Adrenal gland (tissue), 12 donors: Measurements from ENCODE around the gene BRF1. TPM values are rescaled to one million over a fixed set of nuclear protein-coding genes. Genes with fewer than 3 reads are reported as not detected.
A peak's percentile ranks its signal among the peaks of the same experiment; 100 is the strongest.

Source experiments
- DNase-seq, 7 donors: peaks; one replicate each; pipeline ENCODE4 v3.0.0-alpha.2; 2019 to 2020
- H3K27ac ChIP-seq, 5 donors: fragments of 200-600 bp; sonication (generic) in 4 of 5; 1 replicate in 3 of 5; 2 replicates in 2 of 5; pipeline versions ENCODE4 v1.5.1 to v1.8.0; 2016 to 2020; ENCODE audit warnings: mild to moderate bottlenecking in 1 of 5
- H3K27me3 ChIP-seq: fragments of 200-600 bp; 2 replicates; pipeline ENCODE4 v1.8.0; 2021
- H3K36me3 ChIP-seq, 2 donors: fragments of 200-600 bp; replicated peaks in 1 of 2; 1 replicate in 1 of 2; 2 replicates in 1 of 2; pipeline versions ENCODE4 v1.5.1 to v1.8.0; 2018 to 2022
- H3K4me1 ChIP-seq, 2 donors: fragments of 200-600 bp; replicated peaks in 1 of 2; 1 replicate in 1 of 2; 2 replicates in 1 of 2; pipeline versions ENCODE4 v1.5.1 to v1.8.0; 2018 to 2021
- H3K4me3 ChIP-seq, 4 donors: fragments of 200-600 bp; sonication (generic) in 3 of 4; one replicate each; pipeline ENCODE4 v1.5.1; 2016 to 2018
- H3K9me3 ChIP-seq, 3 donors: fragments of 200-600 bp; sonication (generic) in 1 of 3; replicated peaks in 1 of 3; 1 replicate in 2 of 3; 2 replicates in 1 of 3; pipeline versions ENCODE4 v1.5.1 to v1.8.0; 2016 to 2021
- CTCF ChIP-seq, 6 experiments: fragments of 450-650 bp in 4 of 6; fragments of 200-600 bp in 2 of 6; sonication (generic) in 1 of 6; IDR thresholded peaks; 1 replicate in 5 of 6; 2 replicates in 1 of 6; pipeline versions ENCODE4 v1.5.1 to v1.8.0; 2016 to 2021; ENCODE audit warnings: antibody characterized with exemption in 6 of 6, mild to moderate bottlenecking in 2 of 6, moderate library complexity in 1 of 6
- POLR2A ChIP-seq, 2 donors: fragments of 450-650 bp; IDR thresholded peaks; one replicate each; pipeline ENCODE4 v1.6.1; 2017; ENCODE audit warnings: antibody characterized with exemption in 2 of 2, mild to moderate bottlenecking in 2 of 2, moderate library complexity in 1 of 2
- WGBS, 4 donors: extraction: QIAGEN DNeasy Blood & Tissue Kit in 2 of 4; methylation state at CpG; one replicate each; pipeline versions ENCODE4 v1.1.5 to v1.1.7; 2013 to 2017; 5-methylcytosine and 5-hydroxymethylcytosine counted together
- intact Hi-C, 2 donors: fragments of 100-400 bp; cut with DNase I; formaldehyde crosslinking; loops; one replicate each; pipeline versions ENCODE4 v1.14.1 to v1.15.0; 2022 to 2023
- polyA plus RNA-seq, 3 donors: library from polyadenylated mRNA; stranded (reverse); fragments of 200-250 nt in 2 of 3; fragments of 350-450 nt in 1 of 3; fragmentation: Illumina TruSeq in 1 of 3; extraction: RNeasy Lipid Tissue Mini Kit (QIAGEN cat#74804) in 1 of 3; gene quantifications; one replicate each; pipeline ENCODE4 v1.2.3, GENCODE V29; 2013 to 2014
- total RNA-seq, 9 donors: library from RNA; depleted of rRNA in 4 of 9; stranded (reverse); fragments of >200 nt in 4 of 9; fragments of 120-200 nt in 1 of 9; fragmentation: NEBNext Ultra II Directional in 1 of 9; extraction: Animal tissue kit (Norgen Biotek cat#: 25700) in 1 of 9; gene quantifications; one replicate each; pipeline versions ENCODE4 v1.1.0 to v1.2.4, GENCODE V29; 2013 to 2023
- donor health status: healthy with polysubstance abuse.
- donor health status: Bipolar disorder and iron deficiency.
- donor health status: DM: yes; HTN: yes; CAD: no.
- donor health status: DM: no; HTN: no; CAD: no.
- donor health status: DM: no; HTN: no; CAD: no.
- donor health status: DM: yes; HTN: yes; CAD: no.

BRF1 gene
- total and polyA plus RNA-seq, 12 donors = 14.0 to 96.9 (median 37.5) TPM

- Histone ChIP-seq H3K27me3 (no peaks in the 10 kb centered on the region), H3K9me3 (no peaks in the 10 kb centered on the region), H3K27ac (peak overlapping the region in 4 of 5 donors; percentile 26 to 76 (median 44)), H3K4me3 (no peak overlapping the region), H3K36me3 (no peaks in the 10 kb centered on the region), H3K4me1 (peaks cover 27 to 38% of the 10 kb centered on the region in 2 donors)
- 86 to 95% (median 88%) methylated on average over 8 to 10 of the region's 10 CpGs for WGBS, 4 donors
- no peak for DNase-seq
- TF ChIP-seq CTCF (IDR thresholded peaks at IDR 0.05) (no peak), POLR2A (IDR thresholded peaks at IDR 0.05) (no peak)
- intact Hi-C loops = loop anchor here in 1 of 2 donors (5.0 kb wide), 1 partner anchor 36 kb away; no protein-coding TSS in a partner anchor
Observed at GRCh38 chr14:105316577-105316941, 15.8 kb upstream of the BRF1 start.

GRCh38 chr14:105315941-105316576 lies 15.3 kb upstream of the BRF1 start:
- no peak for TF ChIP-seq POLR2A (IDR thresholded peaks at IDR 0.05)
- TF ChIP-seq CTCF (IDR thresholded peaks at IDR 0.05) = no peak
- Histone ChIP-seq H3K4me1 (peaks cover 27 to 38% of the 10 kb centered on the region in 2 donors), H3K27ac (peak overlapping the region in 2 of 5 donors; percentile 52 to 84), H3K4me3 (peak overlapping the region in 1 of 4 donors; percentile 97), H3K9me3 (no peaks in the 10 kb centered on the region), H3K27me3 (no peaks in the 10 kb centered on the region), H3K36me3 (no peaks in the 10 kb centered on the region)
- intact Hi-C loops = loop anchor here in 1 of 2 donors (5.0 kb wide), 1 partner anchor 36 kb away; no protein-coding TSS in a partner anchor
- DNase-seq = no peak
- WGBS, 4 donors = 62 to 72% (median 65%) methylated on average over 7 to 15 of the region's 15 CpGs

- TF ChIP-seq POLR2A (IDR thresholded peaks at IDR 0.05) = no peak
- no peak for TF ChIP-seq CTCF (IDR thresholded peaks at IDR 0.05)
- Histone ChIP-seq H3K4me1 (peaks cover 27 to 38% of the 10 kb centered on the region in 2 donors), H3K36me3 (no peaks in the 10 kb centered on the region), H3K4me3 (peak overlapping the region in 3 of 4 donors; percentile 11 to 97 (median 65)), H3K9me3 (no peaks in the 10 kb centered on the region), H3K27ac (peak overlapping the region in 2 of 5 donors; percentile 52 to 84), H3K27me3 (no peaks in the 10 kb centered on the region)
- intact Hi-C loops = loop anchor here in 1 of 2 donors (5.0 kb wide), 1 partner anchor 37 kb away; no protein-coding TSS in a partner anchor
- 1 to 3% (median 1%) methylated on average over 13 to 54 of the region's 54 CpGs for WGBS, 4 donors
- DNase-seq = peak in 5 of 7 donors; percentile 30 to 72 (median 53)
Observed at GRCh38 chr14:105315211-105315721, 14.5 kb upstream of the BRF1 start.

GRCh38 chr14:105314287-105315200 lies 13.7 kb upstream of the BRF1 start, which contains the start of gene PACS2:
TSS of gene PACS2 (plus strand) at chr14:105314748. CDS start at chr14:105314919, 171 bp downstream.
- WGBS, 4 donors = 0 to 1% methylated on average over 62 to 161 of the region's 163 CpGs; no CpG with 5 or more reads in 2 of the 4 donors
- Histone ChIP-seq H3K27me3 (no peaks in the 10 kb centered on the region), H3K36me3 (no peaks in the 10 kb centered on the region), H3K4me1 (peaks cover 27 to 38% of the 10 kb centered on the region in 2 donors), H3K4me3 (peak within 1 kb of the TSS; percentile 11 to 97 (median 52)), H3K9me3 (no peaks in the 10 kb centered on the region), H3K27ac (peak within 1 kb of the TSS in 4 of 5 donors; percentile 76 to 94 (median 88))
- intact Hi-C loops = loop anchor here in 1 of 2 donors (5.0 kb wide), 1 partner anchor 38 kb away; no protein-coding TSS in a partner anchor
- TF ChIP-seq CTCF (IDR thresholded peaks at IDR 0.05) (no peak), POLR2A (IDR thresholded peaks at IDR 0.05) (peak in 1 of 2 donors; percentile 16)
- peak; percentile 67 to 84 (median 69) for DNase-seq
